DND-41 (cell line): Measurements from ENCODE around the gene CCDC117.

Experiments
- ATAC-seq: fragments of 200-7000 bp; cut with Tn5 transposase; 3 replicates; pipeline ENCODE4 v1.9.1; 2021; ENCODE audit warnings: low read depth; ENCODE audit not compliant: insufficient read depth
- DNase-seq: peaks from one replicate; pipeline ENCODE4 v3.0.0-alpha.2; 2020
- H2AFZ ChIP-seq: 2 replicates; pipeline ENCODE4 v1.6.0; 2012; ENCODE audit warnings: low read depth, low read length
- H3K27ac ChIP-seq: 2 replicates; pipeline ENCODE4 v1.5.1; 2012; ENCODE audit warnings: low read length, inconsistent platforms
- H3K27me3 ChIP-seq: fragments of 200-600 bp; sonication (generic); 2 replicates; pipeline ENCODE4 v1.6.0; 2012; ENCODE audit warnings: low read length, mild to moderate bottlenecking, inconsistent platforms; ENCODE audit not compliant: insufficient read depth, poor library complexity
- H3K36me3 ChIP-seq: 2 replicates; pipeline ENCODE4 v1.5.1; 2012; ENCODE audit warnings: low read length, inconsistent platforms; ENCODE audit not compliant: insufficient read depth
- H3K4me1 ChIP-seq: 2 replicates; pipeline ENCODE4 v1.5.1; 2012; ENCODE audit warnings: mild to moderate bottlenecking, low read length; ENCODE audit not compliant: insufficient read depth
- H3K4me2 ChIP-seq: 2 replicates; pipeline ENCODE4 v1.6.0; 2012; ENCODE audit warnings: mild to moderate bottlenecking, moderate library complexity, low read length, inconsistent platforms; ENCODE audit not compliant: insufficient read depth
- H3K4me3 ChIP-seq, 2 experiments: fragments of 200-600 bp in 1 of 2; shearing (Covaris generic) in 1 of 2; 2 replicates each; pipeline ENCODE4 v1.5.1; 2012 to 2016; ENCODE audit warnings: inconsistent platforms in 2 of 2, low read length in 2 of 2, mild to moderate bottlenecking in 2 of 2, low read depth in 1 of 2, moderate library complexity in 1 of 2
- H3K79me2 ChIP-seq: 2 replicates; pipeline ENCODE4 v1.6.0; 2012; ENCODE audit warnings: low read length, inconsistent platforms; ENCODE audit not compliant: insufficient read depth
- H3K9ac ChIP-seq: 2 replicates; pipeline ENCODE4 v1.6.0; 2012; ENCODE audit warnings: low read depth, mild to moderate bottlenecking, inconsistent platforms, low read length, moderate library complexity
- H3K9me3 ChIP-seq: 2 replicates; pipeline ENCODE4 v1.5.1; 2012; ENCODE audit warnings: low read length, moderate library complexity, mild to moderate bottlenecking, inconsistent platforms; ENCODE audit not compliant: insufficient read depth, severe bottlenecking
- H4K20me1 ChIP-seq: 2 replicates; pipeline ENCODE4 v1.6.0; 2012; ENCODE audit warnings: low read length; ENCODE audit not compliant: insufficient read depth
- CTCF ChIP-seq: IDR thresholded peaks from 2 replicates; pipeline ENCODE4 v1.5.1; 2012; ENCODE audit warnings: borderline replicate concordance, low read length, moderate library complexity, mild to moderate bottlenecking; ENCODE audit not compliant: poor library complexity, severe bottlenecking; ENCODE audit errors: extremely low read depth
- EZH2 ChIP-seq: IDR thresholded peaks from 3 replicates; pipeline ENCODE4 v1.6.1; 2012; ENCODE audit warnings: borderline replicate concordance, low read depth, mild to moderate bottlenecking, moderate library complexity, low read length, inconsistent platforms; ENCODE audit not compliant: severe bottlenecking

CCDC117 gene

GRCh38 chr22:28815729-28816128 is 43.2 kb downstream of the CCDC117 start:
- H3K4me2 ChIP-seq, result peak overlapping the region; percentile 38
- peak overlapping the region; percentile 65 for H3K9ac ChIP-seq
- peak overlapping the region; percentile 99 for H3K27ac ChIP-seq
- peak; percentile 67 for DNase-seq
- no peaks in the 10 kb centered on the region for H3K36me3 ChIP-seq
- peak overlapping the region in 1 of 2 experiments; percentile 25; a peak in 2 of 4 replicates for H3K4me3 ChIP-seq
- H3K79me2 ChIP-seq, result peaks cover 65% of the 10 kb centered on the region
- H3K27me3 ChIP-seq, result no peaks in the 10 kb centered on the region
- H3K4me1 ChIP-seq, result peaks cover 100% of the 10 kb centered on the region
- H3K9me3 ChIP-seq, result no peaks in the 10 kb centered on the region
- ATAC-seq, result peak; percentile 2; the same call in 1 of the 3 replicates
- no peak for TF ChIP-seq EZH2
- no peak for TF ChIP-seq CTCF
- H2AFZ ChIP-seq, result no peak overlapping the region
- H4K20me1 ChIP-seq, result no peaks in the 10 kb centered on the region

GRCh38 chr22:28817064-28817463 is 44.6 kb downstream of the CCDC117 start:
- peaks cover 100% of the 10 kb centered on the region for H3K4me1 ChIP-seq
- H3K36me3 ChIP-seq, result no peaks in the 10 kb centered on the region; the same call in 1 of the 2 replicates
- TF ChIP-seq CTCF, result no peak
- no peak for TF ChIP-seq EZH2
- H3K4me3 ChIP-seq, result peak overlapping the region in 1 of 2 experiments; percentile 39; a peak in 1 of 4 replicates
- ATAC-seq (peak; percentile 6; the same call in 1 of the 3 replicates), DNase-seq (no peak)
- H3K9me3 ChIP-seq, result no peaks in the 10 kb centered on the region
- H3K27me3 ChIP-seq, result no peaks in the 10 kb centered on the region
- H3K79me2 ChIP-seq, result peaks cover 76% of the 10 kb centered on the region
- H3K9ac ChIP-seq, result peak overlapping the region; percentile 65
- H3K4me2 ChIP-seq, result peak overlapping the region; percentile 38
- no peak overlapping the region for H2AFZ ChIP-seq
- peak overlapping the region; percentile 99 for H3K27ac ChIP-seq
- H4K20me1 ChIP-seq, result no peaks in the 10 kb centered on the region

- Histone ChIP-seq H3K4me1 (peaks cover 100% of the 10 kb centered on the region), H3K27ac (peak overlapping the region; percentile 99), H3K9me3 (no peaks in the 10 kb centered on the region), H3K27me3 (no peaks in the 10 kb centered on the region), H2AFZ (no peak overlapping the region), H3K4me2 (peak overlapping the region; percentile 38), H3K36me3 (no peaks in the 10 kb centered on the region; the same call in 1 of the 2 replicates), H3K79me2 (peaks cover 69% of the 10 kb centered on the region), H3K9ac (peak overlapping the region; percentile 65), H3K4me3 (peak overlapping the region in 1 of 2 experiments; percentile 15; a peak in 1 of 4 replicates), H4K20me1 (no peaks in the 10 kb centered on the region)
- no peak for DNase-seq
- no peak for ATAC-seq
- TF ChIP-seq EZH2, result no peak
- TF ChIP-seq CTCF, result no peak
Observed at GRCh38 chr22:28817919-28818859, 45.7 kb downstream of the CCDC117 start.
